ENCODE data around the gene PTCD2.

DNA sequence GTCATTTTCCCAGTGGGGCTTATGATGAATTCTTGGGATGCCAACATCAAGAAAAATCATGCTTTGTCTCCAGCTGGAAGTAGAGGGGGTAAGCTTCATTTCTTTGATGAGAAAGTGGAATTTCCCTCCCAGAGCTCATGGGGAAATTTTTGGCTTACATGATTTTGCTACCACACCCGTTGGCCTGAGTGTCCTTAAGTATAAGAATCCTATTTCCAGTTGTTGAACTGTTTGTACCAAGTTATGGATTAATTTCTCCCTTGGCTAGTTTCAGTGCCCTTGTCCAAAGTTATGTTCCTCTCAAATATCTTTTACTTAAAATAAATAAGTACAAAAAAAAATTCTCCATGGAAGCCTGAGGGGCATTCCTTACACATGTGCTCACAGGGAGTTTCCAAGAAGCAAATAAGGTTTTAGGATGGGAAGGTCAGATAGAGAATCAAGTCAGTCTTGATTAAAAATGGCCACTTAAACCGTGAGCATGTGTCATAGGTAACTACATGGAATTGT is 82.3 kb downstream of the PTCD2 start:
- TF ChIP-seq CTCF (conservative IDR thresholded peaks at IDR 0.05; ENCODE audit: low read length), result no peak
- TF ChIP-seq EZH2phosphoT487 (IDR thresholded peaks at IDR 0.05; ENCODE audit: borderline replicate concordance, low read depth, low read length), result no peak
